Central memory CD8-positive, alpha-beta T cell (primary cell): ENCODE results near the gene KIF15.
A peak's percentile ranks its signal among the peaks of the same experiment; 100 is the strongest.
"Not testable (repeated sequence)": the region's sequence is repeated elsewhere in the genome, so short reads cannot be mapped to it uniquely, and the experiment has no call there.

Experiments used
- ATAC-seq: fragments of 150-1000 bp; cut with Tn5 transposase; replicated peaks from 2 replicates; pipeline ENCODE4 v1.10.0; 2022; ENCODE audit warnings: mild to moderate bottlenecking, moderate FRiP score, moderate number of reproducible peaks; ENCODE audit not compliant: poor library complexity, severe bottlenecking; ENCODE audit errors: extremely low read depth
- DNase-seq, 2 donors: peaks; one replicate each; pipeline ENCODE4 v3.0.0; 2021; ENCODE audit warnings: low spot score in 2 of 2
- H3K27ac Mint-ChIP-seq: one replicate; pipeline ENCODE4 v1.8.0; 2022; ENCODE audit warnings: low read depth, mild to moderate bottlenecking, moderate library complexity, mixed read lengths
- H3K27me3 Mint-ChIP-seq: one replicate; pipeline ENCODE4 v1.8.0; 2022; ENCODE audit warnings: mixed read lengths
- H3K36me3 Mint-ChIP-seq: one replicate; pipeline ENCODE4 v1.8.0; 2022; ENCODE audit warnings: mild to moderate bottlenecking, moderate library complexity, mixed read lengths; ENCODE audit not compliant: insufficient read depth
- H3K4me1 Mint-ChIP-seq: one replicate; pipeline ENCODE4 v1.8.0; 2022; ENCODE audit warnings: mixed read lengths
- H3K4me3 Mint-ChIP-seq: one replicate; pipeline ENCODE4 v1.8.0; 2022; ENCODE audit warnings: mild to moderate bottlenecking, moderate library complexity, mixed read lengths
- H3K9me3 Mint-ChIP-seq: one replicate; pipeline ENCODE4 v1.8.0; 2022; ENCODE audit warnings: mixed read lengths

Gene KIF15

GRCh38 chr3:44772099-44772442 lies 10.5 kb downstream of the KIF15 start:
- DNase-seq (no peak), ATAC-seq (no peak)
- Mint-ChIP-seq H3K4me3 (no peak overlapping the region), H3K4me1 (no peaks in the 10 kb centered on the region), H3K27me3 (no peaks in the 10 kb centered on the region), H3K9me3 (peaks cover 6% of the 10 kb centered on the region), H3K36me3 (no peaks in the 10 kb centered on the region), H3K27ac (no peak overlapping the region)

- Mint-ChIP-seq H3K4me3 (no peak overlapping the region), H3K27me3 (no peaks in the 10 kb centered on the region), H3K36me3 (peaks cover 4% of the 10 kb centered on the region), H3K27ac (peak overlapping the region; percentile 2), H3K4me1 (no peaks in the 10 kb centered on the region), H3K9me3 (no peaks in the 10 kb centered on the region)
- DNase-seq (no peak), ATAC-seq (no peak)
Measured at GRCh38 chr3:44782891-44783290, 21.3 kb downstream of the KIF15 start.

GRCh38 chr3:44795197-44795596 lies 33.6 kb downstream of the KIF15 start:
- no peaks in the 10 kb centered on the region for H3K9me3 Mint-ChIP-seq
- no peak for ATAC-seq
- H3K4me3 Mint-ChIP-seq, result no peak overlapping the region
- H3K36me3 Mint-ChIP-seq, result no peaks in the 10 kb centered on the region
- H3K27ac Mint-ChIP-seq, result no peak overlapping the region
- H3K4me1 Mint-ChIP-seq, result no peaks in the 10 kb centered on the region
- no peak for DNase-seq
- H3K27me3 Mint-ChIP-seq, result no peaks in the 10 kb centered on the region

- Mint-ChIP-seq H3K4me3 (no peak overlapping the region), H3K4me1 (no peaks in the 10 kb centered on the region), H3K36me3 (peaks cover 2% of the 10 kb centered on the region), H3K27ac (no peak overlapping the region), H3K9me3 (no peaks in the 10 kb centered on the region), H3K27me3 (no peaks in the 10 kb centered on the region)
- DNase-seq, result no peak
- ATAC-seq, result no peak
Measured at GRCh38 chr3:44802011-44802410, 40.4 kb downstream of the KIF15 start.

GRCh38 chr3:44803298-44803697 lies 41.7 kb downstream of the KIF15 start:
- no peak for DNase-seq
- Mint-ChIP-seq H3K36me3 (peaks cover 2% of the 10 kb centered on the region), H3K4me3 (no peak overlapping the region), H3K27me3 (no peaks in the 10 kb centered on the region), H3K9me3 (no peaks in the 10 kb centered on the region), H3K4me1 (no peaks in the 10 kb centered on the region), H3K27ac (no peak overlapping the region)
- no peak for ATAC-seq

GRCh38 chr3:44805960-44806359 lies 44.4 kb downstream of the KIF15 start:
- H3K4me1 Mint-ChIP-seq, result no peaks in the 10 kb centered on the region
- no peak for ATAC-seq
- H3K36me3 Mint-ChIP-seq, result peaks cover 3% of the 10 kb centered on the region
- no peaks in the 10 kb centered on the region for H3K9me3 Mint-ChIP-seq
- H3K27ac Mint-ChIP-seq, result no peak overlapping the region
- DNase-seq, result no peak
- no peak overlapping the region for H3K4me3 Mint-ChIP-seq
- H3K27me3 Mint-ChIP-seq, result no peaks in the 10 kb centered on the region

GRCh38 chr3:44814751-44815150 lies 53.2 kb downstream of the KIF15 start:
- Mint-ChIP-seq H3K27me3 (no peaks in the 10 kb centered on the region), H3K4me3 (no peak overlapping the region), H3K27ac (no peak overlapping the region), H3K36me3 (peaks cover 2% of the 10 kb centered on the region), H3K9me3 (no peaks in the 10 kb centered on the region), H3K4me1 (no peaks in the 10 kb centered on the region)
- DNase-seq (no peak), ATAC-seq (no peak)

- not testable (repeated sequence) for H3K9me3 Mint-ChIP-seq, H3K36me3 Mint-ChIP-seq, H3K27ac Mint-ChIP-seq, H3K27me3 Mint-ChIP-seq, H3K4me3 Mint-ChIP-seq, DNase-seq, H3K4me1 Mint-ChIP-seq, ATAC-seq
Measured at GRCh38 chr3:44816334-44816733, 54.7 kb downstream of the KIF15 start.

- DNase-seq, H3K27ac Mint-ChIP-seq, ATAC-seq, H3K27me3 Mint-ChIP-seq, H3K36me3 Mint-ChIP-seq, H3K4me3 Mint-ChIP-seq, H3K9me3 Mint-ChIP-seq, H3K4me1 Mint-ChIP-seq: not testable (repeated sequence)
Measured at GRCh38 chr3:44821206-44821605, 59.6 kb downstream of the KIF15 start.

GRCh38 chr3:44825264-44825925 lies 63.8 kb downstream of the KIF15 start:
- Mint-ChIP-seq H3K4me1 (no peaks in the 10 kb centered on the region), H3K4me3 (no peak overlapping the region), H3K27ac (no peak overlapping the region), H3K9me3 (no peaks in the 10 kb centered on the region), H3K36me3 (no peaks in the 10 kb centered on the region), H3K27me3 (no peaks in the 10 kb centered on the region)
- DNase-seq (no peak), ATAC-seq (no peak)

- Mint-ChIP-seq H3K36me3 (no peaks in the 10 kb centered on the region), H3K4me3 (no peak overlapping the region), H3K27ac (no peak overlapping the region), H3K27me3 (no peaks in the 10 kb centered on the region), H3K4me1 (no peaks in the 10 kb centered on the region), H3K9me3 (no peaks in the 10 kb centered on the region)
- no peak for DNase-seq
- no peak for ATAC-seq
Measured at GRCh38 chr3:44827196-44827595, 65.6 kb downstream of the KIF15 start.

- H3K36me3 Mint-ChIP-seq, result no peaks in the 10 kb centered on the region
- no peaks in the 10 kb centered on the region for H3K4me1 Mint-ChIP-seq
- no peak overlapping the region for H3K4me3 Mint-ChIP-seq
- peaks cover 6% of the 10 kb centered on the region for H3K9me3 Mint-ChIP-seq
- no peak for DNase-seq
- no peak overlapping the region for H3K27ac Mint-ChIP-seq
- no peaks in the 10 kb centered on the region for H3K27me3 Mint-ChIP-seq
- ATAC-seq, result no peak
Measured at GRCh38 chr3:44831232-44831631, 69.6 kb downstream of the KIF15 start.

- Mint-ChIP-seq H3K27me3 (no peaks in the 10 kb centered on the region), H3K4me1 (no peaks in the 10 kb centered on the region), H3K27ac (no peak overlapping the region), H3K9me3 (peaks cover 13% of the 10 kb centered on the region), H3K36me3 (no peaks in the 10 kb centered on the region), H3K4me3 (no peak overlapping the region)
- no peak for DNase-seq
- no peak for ATAC-seq
Measured at GRCh38 chr3:44832032-44832431, 70.4 kb downstream of the KIF15 start.

- no peak overlapping the region for H3K27ac Mint-ChIP-seq
- no peak for DNase-seq
- no peak overlapping the region for H3K4me3 Mint-ChIP-seq
- ATAC-seq, result no peak
- no peaks in the 10 kb centered on the region for H3K4me1 Mint-ChIP-seq
- H3K9me3 Mint-ChIP-seq, result peaks cover 15% of the 10 kb centered on the region
- no peaks in the 10 kb centered on the region for H3K36me3 Mint-ChIP-seq
- no peaks in the 10 kb centered on the region for H3K27me3 Mint-ChIP-seq
Measured at GRCh38 chr3:44832965-44833364, 71.4 kb downstream of the KIF15 start.
